Measurements from ENCODE around the gene IFFO2. TPM values are rescaled to one million over a fixed set of nuclear protein-coding genes. Genes with fewer than 3 reads are reported as not detected.

The IFFO2 gene
- total and polyA plus RNA-seq, 2 of the 8 experiments (the other 6 are each of a cell fraction or from before 2014, with no cell fraction given), result 6.6 to 10.4 TPM

DNA sequence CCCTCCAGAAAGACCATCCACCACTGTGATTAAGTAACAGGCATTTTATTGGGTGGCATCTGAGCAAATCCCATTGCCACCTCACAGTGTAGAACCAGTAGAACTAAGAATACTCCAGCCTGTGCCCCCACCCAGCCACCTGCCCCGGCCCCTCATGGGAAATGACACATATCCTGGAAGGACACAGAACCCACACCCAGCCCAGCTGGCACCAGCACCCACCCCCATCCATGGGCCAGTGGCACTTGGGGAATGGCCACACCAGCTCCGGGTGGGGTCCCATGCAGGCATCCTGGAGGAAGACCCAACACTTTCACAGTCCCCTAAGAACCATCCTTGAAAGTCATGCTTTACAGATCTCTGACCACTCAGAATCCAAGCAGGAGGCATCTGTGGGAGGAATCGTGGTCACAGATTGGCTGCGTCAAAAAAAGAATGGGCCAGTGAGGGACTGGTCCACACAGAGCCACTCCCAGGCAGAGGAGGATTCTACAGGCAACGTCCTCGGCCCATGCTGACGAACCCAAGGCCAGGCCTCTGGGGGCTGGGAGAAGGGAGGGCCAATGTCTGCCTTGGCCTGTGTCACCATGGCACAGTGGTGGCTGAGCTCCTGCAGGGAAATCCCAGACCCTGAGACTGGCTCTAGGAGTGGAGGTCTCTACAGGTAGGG lies 84.9 kb downstream of the IFFO2 start:
- Histone ChIP-seq H3K36me3 (ENCODE audit: control insufficient read depth in 2 of 4, insufficient read depth in 4 of 4, low read length in 3 of 4) (no peaks in the 10 kb centered on the region; a peak in 2 of 8 replicates), H3K4ac (replicated peaks; ENCODE audit: insufficient read length, low read depth, low read length) (no peak overlapping the region), H3K4me2 (ENCODE audit: insufficient read depth in 1 of 2, low read depth in 2 of 2, low read length in 2 of 2) (no peak overlapping the region), H3K79me1 (ENCODE audit: low read depth, low read length) (no peaks in the 10 kb centered on the region), H3K56ac (replicated peaks; ENCODE audit: insufficient read length, low read depth, low read length) (no peak overlapping the region), H4K20me1 (replicated peaks in 1 of 2; ENCODE audit: control insufficient read depth in 1 of 2, insufficient read depth in 2 of 2, low read length in 2 of 2) (peaks cover 2 to 4% of the 10 kb centered on the region in 2 experiments), H3K4me3 (ENCODE audit: extremely low read depth in 1 of 4, insufficient read depth in 2 of 4, low read depth in 3 of 4, low read length in 4 of 4) (no peak overlapping the region), H2AFZ (ENCODE audit: low read length) (no peak overlapping the region), H3K23ac (ENCODE audit: insufficient read length) (no peak overlapping the region), H2BK20ac (ENCODE audit: low read length) (no peak overlapping the region), H3K27me3 (replicated peaks in 1 of 4; ENCODE audit: control insufficient read depth in 3 of 4, extremely low read depth in 1 of 4, insufficient read depth in 3 of 4, low read length in 3 of 4) (no peaks in the 10 kb centered on the region), H4K5ac (ENCODE audit: insufficient read length, low read depth, low read length) (no peak overlapping the region), H2BK120ac (replicated peaks; ENCODE audit: low read depth, low read length) (no peak overlapping the region), H3K18ac (ENCODE audit: extremely low read depth, low read length) (no peak overlapping the region), H3K79me2 (ENCODE audit: control insufficient read depth in 1 of 2, insufficient read depth in 2 of 2, low read length in 2 of 2) (no peaks in the 10 kb centered on the region), H2BK15ac (ENCODE audit: low read length) (no peak overlapping the region), H4K8ac (ENCODE audit: extremely low read depth, insufficient read depth, low read length) (no peak overlapping the region), H2AK5ac (ENCODE audit: low read depth, low read length) (no peak overlapping the region), H3K4me1 (replicated peaks in 1 of 4; ENCODE audit: control insufficient read depth in 3 of 4, insufficient read depth in 4 of 4, low read length in 3 of 4) (no peaks in the 10 kb centered on the region), H3K9ac (replicated peaks in 1 of 4; ENCODE audit: extremely low read depth in 1 of 4, low read depth in 3 of 4, low read length in 3 of 4) (no peak overlapping the region), H3K14ac (ENCODE audit: insufficient read length) (no peak overlapping the region), H4K91ac (replicated peaks; ENCODE audit: insufficient read length, low read length) (no peak overlapping the region), H2BK12ac (ENCODE audit: low read depth, low read length) (no peak overlapping the region), H3K9me3 (ENCODE audit: insufficient read depth in 2 of 2, low read depth in 1 of 2, low read length in 1 of 2) (no peaks in the 10 kb centered on the region), H3K23me2 (ENCODE audit: low read depth, low read length) (no peaks in the 10 kb centered on the region), H2BK5ac (ENCODE audit: low read depth, low read length) (no peak overlapping the region), H3K27ac (ENCODE audit: low read depth, low read length) (no peak overlapping the region)
- WGBS, 2 experiments (ENCODE audit: extremely low coverage in 1 of 2, insufficient coverage in 1 of 2, insufficient read length in 1 of 2, insufficient replicate concordance in 2 of 2, low coverage in 1 of 2, low lambda C conversion rate in 2 of 2, missing lambda C conversion rate in 1 of 2), result 69% methylated on average over 7 of the region's 7 CpGs; no CpG with 5 or more reads in 1 of the 2 experiments
- no peak for DNase-seq (ENCODE audit: low read depth in 1 of 2, low spot score in 2 of 2)
- CTCF ChIA-PET (ENCODE audit: partially characterized antibody), result interaction anchor here (1.6 to 4.9 kb wide), 4 partner anchors 11 to 275 kb away, joined by 4 to 45 read pairs (median 10); partner anchors contain the start of gene TAS1R2
- POLR2A ChIA-PET (ENCODE audit: partially characterized antibody), result no interaction called here
- FAIRE-seq, result no peak
- no peak for TF ChIP-seq KDM5A (IDR thresholded peaks at IDR 0.05; ENCODE audit: low read length)
- no peak for TF ChIP-seq SIN3A (conservative IDR thresholded peaks at IDR 0.05 in 1 of 2, IDR thresholded peaks at IDR 0.05 in 1 of 2; ENCODE audit: low read depth in 1 of 2, low read length in 2 of 2)
- TF ChIP-seq JUND (IDR thresholded peaks at IDR 0.05; ENCODE audit: low read length), result no peak
- TF ChIP-seq TAF7 (optimal IDR thresholded peaks at IDR 0.05; ENCODE audit: borderline replicate concordance, low read depth, low read length), result no peak
- TF ChIP-seq TEAD4 (IDR thresholded peaks at IDR 0.05; ENCODE audit: low read depth, low read length), result no peak
- TF ChIP-seq EZH2 (IDR thresholded peaks at IDR 0.05; ENCODE audit: low read depth, low read length, severe bottlenecking), result no peak
- no peak for TF ChIP-seq SP1 (IDR thresholded peaks at IDR 0.05; ENCODE audit: low read depth, low read length)
- TF ChIP-seq, protein P1, sequence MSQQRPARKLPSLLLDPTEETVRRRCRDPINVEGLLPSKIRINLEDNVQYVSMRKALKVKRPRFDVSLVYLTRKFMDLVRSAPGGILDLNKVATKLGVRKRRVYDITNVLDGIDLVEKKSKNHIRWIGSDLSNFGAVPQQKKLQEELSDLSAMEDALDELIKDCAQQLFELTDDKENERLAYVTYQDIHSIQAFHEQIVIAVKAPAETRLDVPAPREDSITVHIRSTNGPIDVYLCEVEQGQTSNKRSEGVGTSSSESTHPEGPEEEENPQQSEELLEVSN (IDR thresholded peaks at IDR 0.05), result no peak
- no peak for TF ChIP-seq RBBP5 (IDR thresholded peaks at IDR 0.05; ENCODE audit: borderline replicate concordance, low read depth, low read length)
- TF ChIP-seq CBX5 (IDR thresholded peaks at IDR 0.05; ENCODE audit: low read depth, low read length), result no peak
- TF ChIP-seq HDAC2 (IDR thresholded peaks at IDR 0.05; ENCODE audit: borderline replicate concordance in 1 of 2, low read depth in 2 of 2, low read length in 2 of 2), result no peak
- no peak for TF ChIP-seq CHD1 (IDR thresholded peaks at IDR 0.05; ENCODE audit: low read depth, low read length)
